GM23338 (cell line): ENCODE measurements around the gene PHKB. TPM values are rescaled to one million over a fixed set of nuclear protein-coding genes. Genes with fewer than 3 reads are reported as not detected.

ENCODE experiments used
- ATAC-seq: fragments of 200-7000 bp; cut with Tn5 transposase; 3 replicates; pipeline ENCODE4 v1.9.1; 2020
- DNase-seq: peaks from one replicate; pipeline ENCODE4 v3.0.0-alpha.2; 2015; ENCODE audit warnings: low spot score
- H2AFZ ChIP-seq: fragments of 200-600 bp; sonication (generic); 2 replicates; pipeline ENCODE4 v1.8.0; 2016; ENCODE audit warnings: antibody characterized with exemption, mild to moderate bottlenecking, moderate library complexity
- H3F3A ChIP-seq: fragments of 200-600 bp; sonication (generic); replicated peaks from 2 replicates; pipeline ENCODE4 v1.8.0; 2017; ENCODE audit warnings: antibody characterized with exemption, mixed run types, low read depth
- H3K27ac ChIP-seq: fragments of 200-600 bp; sonication (generic); 2 replicates; pipeline ENCODE4 v1.6.1; 2016; ENCODE audit warnings: low read depth
- H3K27me3 ChIP-seq: fragments of 200-600 bp; sonication (generic); 2 replicates; pipeline ENCODE4 v1.8.0; 2016; ENCODE audit warnings: mild to moderate bottlenecking, mixed run types, moderate library complexity; ENCODE audit not compliant: insufficient read depth
- H3K36me3 ChIP-seq: fragments of 200-600 bp; sonication (generic); 2 replicates; pipeline ENCODE4 v1.8.0; 2016; ENCODE audit warnings: mild to moderate bottlenecking; ENCODE audit not compliant: insufficient read depth
- H3K4me1 ChIP-seq: fragments of 200-600 bp; sonication (generic); 2 replicates; pipeline ENCODE4 v1.8.0; 2016; ENCODE audit warnings: mild to moderate bottlenecking, moderate library complexity; ENCODE audit not compliant: insufficient read depth
- H3K4me2 ChIP-seq: fragments of 200-600 bp; sonication (generic); 2 replicates; pipeline ENCODE4 v1.7.1; 2017; ENCODE audit warnings: mixed run types
- H3K4me3 ChIP-seq: fragments of 200-600 bp; sonication (generic); 2 replicates; pipeline ENCODE4 v1.6.1; 2016; ENCODE audit warnings: mixed run types
- H3K79me2 ChIP-seq: fragments of 200-600 bp; sonication (generic); replicated peaks from 2 replicates; pipeline ENCODE4 v1.8.0; 2017; ENCODE audit warnings: mild to moderate bottlenecking; ENCODE audit not compliant: insufficient read depth
- H3K9me2 ChIP-seq: fragments of 200-600 bp; sonication (generic); 2 replicates; pipeline ENCODE4 v1.8.0; 2017; ENCODE audit not compliant: insufficient read depth
- H4K20me1 ChIP-seq: fragments of 200-600 bp; sonication (generic); replicated peaks from 2 replicates; pipeline ENCODE4 v1.8.0; 2017; ENCODE audit warnings: mild to moderate bottlenecking; ENCODE audit not compliant: insufficient read depth
- H3K27ac Mint-ChIP-seq: 2 replicates; pipeline ENCODE4 v1.8.0; 2020; ENCODE audit warnings: inconsistent platforms, mild to moderate bottlenecking, moderate library complexity, mixed read lengths
- H3K27me3 Mint-ChIP-seq: 3 replicates; pipeline ENCODE4 v1.8.0; 2022; ENCODE audit warnings: low read depth, mild to moderate bottlenecking, moderate library complexity, mixed read lengths, inconsistent platforms; ENCODE audit not compliant: insufficient read depth, poor library complexity
- H3K36me3 Mint-ChIP-seq: 3 replicates; pipeline ENCODE4 v1.8.0; 2021; ENCODE audit warnings: low read depth, mild to moderate bottlenecking, inconsistent platforms, moderate library complexity, mixed read lengths
- H3K4me1 Mint-ChIP-seq: 3 replicates; pipeline ENCODE4 v1.8.0; 2020; ENCODE audit warnings: mild to moderate bottlenecking, inconsistent platforms, mixed read lengths
- H3K4me3 Mint-ChIP-seq: 3 replicates; pipeline ENCODE4 v1.8.0; 2021; ENCODE audit warnings: moderate library complexity, mild to moderate bottlenecking, inconsistent platforms, mixed read lengths
- H3K9me3 Mint-ChIP-seq: 3 replicates; pipeline ENCODE4 v1.8.0; 2020; ENCODE audit warnings: moderate library complexity, mild to moderate bottlenecking, inconsistent platforms, mixed read lengths
- CREB1 ChIP-seq: fragments of 250-450 bp; sonication (Bioruptor Pico); IDR thresholded peaks from 2 replicates; pipeline ENCODE4 v1.5.0; 2020; ENCODE audit warnings: low read depth, mild to moderate bottlenecking, moderate library complexity
- EZH2 ChIP-seq: fragments of 200-600 bp; sonication (generic); IDR thresholded peaks from one replicate; pipeline ENCODE4 v1.8.0; 2017; ENCODE audit warnings: antibody characterized with exemption, mild to moderate bottlenecking, low read depth; ENCODE audit not compliant: unreplicated experiment
- EZH2phosphoT487 ChIP-seq: fragments of 200-600 bp; sonication (generic); IDR thresholded peaks from one replicate; pipeline ENCODE4 v1.8.1; 2018; ENCODE audit warnings: antibody characterized with exemption; ENCODE audit not compliant: unreplicated experiment
- JUNB ChIP-seq: IDR thresholded peaks from one replicate; pipeline ENCODE4 v1.6.1; 2016; ENCODE audit warnings: antibody characterized with exemption; ENCODE audit not compliant: unreplicated experiment
- NANOG ChIP-seq: IDR thresholded peaks from 2 replicates; pipeline ENCODE4 v1.6.1; 2016; ENCODE audit warnings: antibody characterized with exemption, borderline replicate concordance
- POLR2AphosphoS5 ChIP-seq: IDR thresholded peaks from 2 replicates; pipeline ENCODE4 v1.6.1; 2016; ENCODE audit warnings: antibody characterized with exemption, low read depth
- STAT1 ChIP-seq: IDR thresholded peaks from one replicate; pipeline ENCODE4 v1.6.1; 2016; ENCODE audit warnings: antibody characterized with exemption; ENCODE audit not compliant: unreplicated experiment
- ZNF331 ChIP-seq: fragments of 250-450 bp; sonication (Bioruptor Pico); IDR thresholded peaks from 2 replicates; pipeline ENCODE4 v1.5.0; 2020; ENCODE audit warnings: low read depth, mild to moderate bottlenecking, moderate library complexity
- long read RNA-seq: library from polyadenylated mRNA; unstranded; transcript quantifications from one replicate; pipeline ENCODE4 v2.0.0, GENCODE V29; 2020; ENCODE audit not compliant: unreplicated experiment
- polyA plus RNA-seq: library from polyadenylated mRNA; unstranded; fragments of >200 nt; fragmentation: Nextera tagmentation; extraction: Ambion mirVana; gene quantifications from 2 replicates; pipeline ENCODE4 v1.2.1, GENCODE V29; 2016
- total RNA-seq: library from RNA; depleted of rRNA; stranded (reverse); fragments of >200 nt; shearing (Covaris generic); gene quantifications from 2 replicates; pipeline ENCODE4 v1.2.3, GENCODE V29; 2014; rRNA removed
- TF ChIP-seq, protein P1 (sequence below): IDR thresholded peaks from 2 replicates; pipeline ENCODE4 v1.6.1; 2016; ENCODE audit warnings: antibody characterized with exemption
- TF ChIP-seq, protein P2 (sequence below): fragments of 250-450 bp; sonication (Bioruptor Pico); IDR thresholded peaks from 2 replicates; pipeline ENCODE4 v1.5.0; 2020; ENCODE audit warnings: mild to moderate bottlenecking, moderate library complexity

The PHKB gene
- 46.7 and 57.3 TPM in 2 replicates for total RNA-seq
- 17.9 and 20.3 TPM in 2 replicates for polyA plus RNA-seq
- long read RNA-seq, partial matches to known transcripts, result 2 of 4 reads
- long read RNA-seq, other reads (novel, unspliced or antisense), result 1 of 4 reads

DNA sequence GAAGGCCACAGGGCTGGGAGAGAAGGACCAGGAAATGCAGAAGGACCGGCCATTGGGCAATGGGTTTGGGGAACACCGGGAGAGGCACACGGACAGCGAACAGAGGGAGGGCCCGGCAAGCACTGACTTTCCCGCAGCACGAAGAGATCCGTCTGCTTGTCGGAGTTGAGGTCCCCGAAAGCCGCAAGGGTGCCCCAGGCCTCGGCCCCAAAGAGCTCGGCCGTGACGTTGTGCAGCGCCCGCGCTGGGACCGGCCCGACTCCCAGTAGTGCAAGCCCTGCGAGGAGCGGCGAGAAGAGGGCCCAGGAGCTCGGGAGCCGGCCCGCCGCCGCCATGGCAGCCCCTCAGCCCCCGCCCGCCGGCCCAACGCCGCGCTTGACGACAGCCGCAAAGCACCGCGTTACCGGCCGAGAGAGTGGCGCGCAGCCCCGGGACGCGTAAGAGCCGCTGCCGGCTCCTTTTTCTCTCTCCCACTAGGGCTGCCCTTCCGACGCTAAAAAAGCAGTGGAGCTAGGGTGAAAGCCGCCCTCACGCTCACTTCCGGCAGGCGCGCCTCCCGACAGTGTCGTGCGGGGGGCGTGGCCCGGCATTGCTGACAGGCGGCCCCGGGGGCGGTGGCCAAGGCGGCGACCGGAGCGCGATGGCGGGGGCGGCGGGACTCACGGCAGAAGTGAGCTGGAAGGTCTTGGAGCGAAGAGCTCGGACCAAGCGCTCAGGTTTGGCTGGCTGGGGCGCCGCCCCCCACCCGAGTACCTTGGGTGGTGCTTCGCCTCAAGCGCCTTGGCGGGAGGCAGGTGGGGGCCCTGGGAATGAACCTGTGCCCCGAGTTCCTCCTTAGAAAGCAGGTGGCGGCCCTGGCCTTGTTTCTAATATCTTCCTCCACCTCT, at the start of gene PHKB, which contains the start of gene ITFG1:
PHKB (plus strand) TSS at position 621 of the 887 bp plus-strand sequence; CDS start at position 641, 20 bp downstream.
ITFG1 (minus strand) TSS at position 353 of the 887 bp plus-strand sequence; CDS start at position 335, 18 bp downstream.
- peaks cover 43% of the 10 kb centered on the region for H3K79me2 ChIP-seq
- no peaks in the 10 kb centered on the region for H4K20me1 ChIP-seq
- ATAC-seq, result peak; percentile 87
- H3K27me3 ChIP-seq, result no peaks in the 10 kb centered on the region
- Mint-ChIP-seq H3K4me1 (peaks cover 23% of the 10 kb centered on the region), H3K4me3 (peak within 1 kb of the TSS; percentile 99), H3K36me3 (peaks cover 6% of the 10 kb centered on the region; the same call in 2 of the 3 replicates), H3K9me3 (no peaks in the 10 kb centered on the region), H3K27ac (peak within 1 kb of the TSS; percentile 96), H3K27me3 (peaks cover 7% of the 10 kb centered on the region)
- DNase-seq, result peak; percentile 95
- TF ChIP-seq POLR2AphosphoS5 (peak; percentile 62), CREB1 (CRISPR knock-in tag) (no peak)
- TF ChIP-seq, protein P1, sequence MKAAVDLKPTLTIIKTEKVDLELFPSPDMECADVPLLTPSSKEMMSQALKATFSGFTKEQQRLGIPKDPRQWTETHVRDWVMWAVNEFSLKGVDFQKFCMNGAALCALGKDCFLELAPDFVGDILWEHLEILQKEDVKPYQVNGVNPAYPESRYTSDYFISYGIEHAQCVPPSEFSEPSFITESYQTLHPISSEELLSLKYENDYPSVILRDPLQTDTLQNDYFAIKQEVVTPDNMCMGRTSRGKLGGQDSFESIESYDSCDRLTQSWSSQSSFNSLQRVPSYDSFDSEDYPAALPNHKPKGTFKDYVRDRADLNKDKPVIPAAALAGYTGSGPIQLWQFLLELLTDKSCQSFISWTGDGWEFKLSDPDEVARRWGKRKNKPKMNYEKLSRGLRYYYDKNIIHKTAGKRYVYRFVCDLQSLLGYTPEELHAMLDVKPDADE, result 0 out of 2 replicates have a peak, but pooled peaks have one; percentile 31
- no peaks in the 10 kb centered on the region; the same call in 1 of the 2 replicates for H3F3A ChIP-seq
- peak within 1 kb of the TSS; percentile 93 for H3K4me3 ChIP-seq
- no peaks in the 10 kb centered on the region for H3K36me3 ChIP-seq
- H3K27ac ChIP-seq, result peak within 1 kb of the TSS; percentile 94
- H3K9me2 ChIP-seq, result no peaks in the 10 kb centered on the region
- peaks cover 22% of the 10 kb centered on the region for H3K4me1 ChIP-seq
- H3K4me2 ChIP-seq, result peak within 1 kb of the TSS; percentile 95
- peak within 1 kb of the TSS; percentile 98 for H2AFZ ChIP-seq

DNA sequence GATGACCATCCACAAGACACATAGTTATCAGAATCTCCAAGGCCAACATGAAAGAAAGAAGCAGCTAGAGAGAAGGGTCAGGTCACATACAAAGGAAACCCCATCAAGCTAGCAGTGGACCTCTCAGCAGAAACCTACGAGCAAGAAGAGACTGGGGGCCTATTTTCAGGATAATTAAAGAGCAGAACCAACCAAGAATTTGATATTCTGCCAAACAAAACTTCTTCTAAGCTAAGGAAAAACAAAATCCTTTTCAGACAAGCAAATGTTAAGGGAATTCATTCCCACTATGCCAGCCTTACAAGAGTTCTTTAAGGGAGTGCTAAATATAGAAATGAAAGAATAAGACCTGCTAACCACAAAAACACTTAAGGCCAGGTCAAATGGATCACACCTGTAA, 48.1 kb upstream of the PHKB start:
- no peak overlapping the region for H3K4me3 Mint-ChIP-seq
- no peaks in the 10 kb centered on the region; the same call in 2 of the 3 replicates for H3K9me3 Mint-ChIP-seq
- H3K36me3 ChIP-seq, result no peaks in the 10 kb centered on the region
- H3K4me1 Mint-ChIP-seq, result no peaks in the 10 kb centered on the region
- H3F3A ChIP-seq, result no peaks in the 10 kb centered on the region
- H3K9me2 ChIP-seq, result no peaks in the 10 kb centered on the region
- no peak overlapping the region for H3K27ac Mint-ChIP-seq
- no peak overlapping the region for H3K27ac ChIP-seq
- H3K36me3 Mint-ChIP-seq, result no peaks in the 10 kb centered on the region; the same call in 2 of the 3 replicates
- no peaks in the 10 kb centered on the region; the same call in 1 of the 2 replicates for H4K20me1 ChIP-seq
- ATAC-seq (no peak), DNase-seq (no peak)
- no peaks in the 10 kb centered on the region for H3K27me3 Mint-ChIP-seq
- H3K4me2 ChIP-seq, result no peak overlapping the region
- no peaks in the 10 kb centered on the region for H3K27me3 ChIP-seq
- no peaks in the 10 kb centered on the region for H3K79me2 ChIP-seq
- no peaks in the 10 kb centered on the region for H3K4me1 ChIP-seq
- H2AFZ ChIP-seq, result no peak overlapping the region
- H3K4me3 ChIP-seq, result no peak overlapping the region
- TF ChIP-seq JUNB, result no peak
- TF ChIP-seq, protein P2, sequence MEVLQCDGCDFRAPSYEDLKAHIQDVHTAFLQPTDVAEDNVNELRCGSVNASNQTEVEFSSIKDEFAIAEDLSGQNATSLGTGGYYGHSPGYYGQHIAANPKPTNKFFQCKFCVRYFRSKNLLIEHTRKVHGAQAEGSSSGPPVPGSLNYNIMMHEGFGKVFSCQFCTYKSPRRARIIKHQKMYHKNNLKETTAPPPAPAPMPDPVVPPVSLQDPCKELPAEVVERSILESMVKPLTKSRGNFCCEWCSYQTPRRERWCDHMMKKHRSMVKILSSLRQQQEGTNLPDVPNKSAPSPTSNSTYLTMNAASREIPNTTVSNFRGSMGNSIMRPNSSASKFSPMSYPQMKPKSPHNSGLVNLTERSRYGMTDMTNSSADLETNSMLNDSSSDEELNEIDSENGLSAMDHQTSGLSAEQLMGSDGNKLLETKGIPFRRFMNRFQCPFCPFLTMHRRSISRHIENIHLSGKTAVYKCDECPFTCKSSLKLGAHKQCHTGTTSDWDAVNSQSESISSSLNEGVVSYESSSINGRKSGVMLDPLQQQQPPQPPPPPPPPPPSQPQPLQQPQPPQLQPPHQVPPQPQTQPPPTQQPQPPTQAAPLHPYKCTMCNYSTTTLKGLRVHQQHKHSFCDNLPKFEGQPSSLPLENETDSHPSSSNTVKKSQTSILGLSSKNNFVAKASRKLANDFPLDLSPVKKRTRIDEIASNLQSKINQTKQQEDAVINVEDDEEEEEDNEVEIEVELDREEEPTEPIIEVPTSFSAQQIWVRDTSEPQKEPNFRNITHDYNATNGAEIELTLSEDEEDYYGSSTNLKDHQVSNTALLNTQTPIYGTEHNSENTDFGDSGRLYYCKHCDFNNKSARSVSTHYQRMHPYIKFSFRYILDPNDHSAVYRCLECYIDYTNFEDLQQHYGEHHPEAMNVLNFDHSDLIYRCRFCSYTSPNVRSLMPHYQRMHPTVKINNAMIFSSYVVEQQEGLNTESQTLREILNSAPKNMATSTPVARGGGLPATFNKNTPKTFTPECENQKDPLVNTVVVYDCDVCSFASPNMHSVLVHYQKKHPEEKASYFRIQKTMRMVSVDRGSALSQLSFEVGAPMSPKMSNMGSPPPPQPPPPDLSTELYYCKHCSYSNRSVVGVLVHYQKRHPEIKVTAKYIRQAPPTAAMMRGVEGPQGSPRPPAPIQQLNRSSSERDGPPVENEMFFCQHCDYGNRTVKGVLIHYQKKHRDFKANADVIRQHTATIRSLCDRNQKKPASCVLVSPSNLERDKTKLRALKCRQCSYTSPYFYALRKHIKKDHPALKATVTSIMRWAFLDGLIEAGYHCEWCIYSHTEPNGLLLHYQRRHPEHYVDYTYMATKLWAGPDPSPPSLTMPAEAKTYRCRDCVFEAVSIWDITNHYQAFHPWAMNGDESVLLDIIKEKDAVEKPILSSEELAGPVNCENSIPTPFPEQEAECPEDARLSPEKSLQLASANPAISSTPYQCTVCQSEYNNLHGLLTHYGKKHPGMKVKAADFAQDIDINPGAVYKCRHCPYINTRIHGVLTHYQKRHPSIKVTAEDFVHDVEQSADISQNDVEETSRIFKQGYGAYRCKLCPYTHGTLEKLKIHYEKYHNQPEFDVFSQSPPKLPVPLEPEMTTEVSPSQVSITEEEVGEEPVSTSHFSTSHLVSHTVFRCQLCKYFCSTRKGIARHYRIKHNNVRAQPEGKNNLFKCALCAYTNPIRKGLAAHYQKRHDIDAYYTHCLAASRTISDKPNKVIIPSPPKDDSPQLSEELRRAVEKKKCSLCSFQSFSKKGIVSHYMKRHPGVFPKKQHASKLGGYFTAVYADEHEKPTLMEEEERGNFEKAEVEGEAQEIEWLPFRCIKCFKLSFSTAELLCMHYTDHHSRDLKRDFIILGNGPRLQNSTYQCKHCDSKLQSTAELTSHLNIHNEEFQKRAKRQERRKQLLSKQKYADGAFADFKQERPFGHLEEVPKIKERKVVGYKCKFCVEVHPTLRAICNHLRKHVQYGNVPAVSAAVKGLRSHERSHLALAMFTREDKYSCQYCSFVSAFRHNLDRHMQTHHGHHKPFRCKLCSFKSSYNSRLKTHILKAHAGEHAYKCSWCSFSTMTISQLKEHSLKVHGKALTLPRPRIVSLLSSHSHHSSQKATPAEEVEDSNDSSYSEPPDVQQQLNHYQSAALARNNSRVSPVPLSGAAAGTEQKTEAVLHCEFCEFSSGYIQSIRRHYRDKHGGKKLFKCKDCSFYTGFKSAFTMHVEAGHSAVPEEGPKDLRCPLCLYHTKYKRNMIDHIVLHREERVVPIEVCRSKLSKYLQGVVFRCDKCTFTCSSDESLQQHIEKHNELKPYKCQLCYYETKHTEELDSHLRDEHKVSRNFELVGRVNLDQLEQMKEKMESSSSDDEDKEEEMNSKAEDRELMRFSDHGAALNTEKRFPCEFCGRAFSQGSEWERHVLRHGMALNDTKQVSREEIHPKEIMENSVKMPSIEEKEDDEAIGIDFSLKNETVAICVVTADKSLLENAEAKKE (CRISPR knock-in tag), result no peak
- TF ChIP-seq NANOG, result no peak
- TF ChIP-seq EZH2phosphoT487, result no peak
- TF ChIP-seq STAT1, result no peak
- TF ChIP-seq CREB1 (CRISPR knock-in tag), result no peak
- TF ChIP-seq POLR2AphosphoS5, result no peak
- TF ChIP-seq EZH2, result no peak
- TF ChIP-seq ZNF331 (CRISPR knock-in tag), result no peak
